ENCODE results near the gene AKAP13.

- TF ChIP-seq POLR2A (IDR thresholded peaks at IDR 0.05) (peak; percentile 19), EP300 (IDR thresholded peaks at IDR 0.05) (no peak)
- TF ChIP-seq, protein P1, sequence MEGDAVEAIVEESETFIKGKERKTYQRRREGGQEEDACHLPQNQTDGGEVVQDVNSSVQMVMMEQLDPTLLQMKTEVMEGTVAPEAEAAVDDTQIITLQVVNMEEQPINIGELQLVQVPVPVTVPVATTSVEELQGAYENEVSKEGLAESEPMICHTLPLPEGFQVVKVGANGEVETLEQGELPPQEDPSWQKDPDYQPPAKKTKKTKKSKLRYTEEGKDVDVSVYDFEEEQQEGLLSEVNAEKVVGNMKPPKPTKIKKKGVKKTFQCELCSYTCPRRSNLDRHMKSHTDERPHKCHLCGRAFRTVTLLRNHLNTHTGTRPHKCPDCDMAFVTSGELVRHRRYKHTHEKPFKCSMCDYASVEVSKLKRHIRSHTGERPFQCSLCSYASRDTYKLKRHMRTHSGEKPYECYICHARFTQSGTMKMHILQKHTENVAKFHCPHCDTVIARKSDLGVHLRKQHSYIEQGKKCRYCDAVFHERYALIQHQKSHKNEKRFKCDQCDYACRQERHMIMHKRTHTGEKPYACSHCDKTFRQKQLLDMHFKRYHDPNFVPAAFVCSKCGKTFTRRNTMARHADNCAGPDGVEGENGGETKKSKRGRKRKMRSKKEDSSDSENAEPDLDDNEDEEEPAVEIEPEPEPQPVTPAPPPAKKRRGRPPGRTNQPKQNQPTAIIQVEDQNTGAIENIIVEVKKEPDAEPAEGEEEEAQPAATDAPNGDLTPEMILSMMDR (IDR thresholded peaks at IDR 0.05), result no peak
Observed at GRCh38 chr15:85582131-85583079, 202.0 kb downstream of the AKAP13 start.

All from ovary (tissue), 3 donors.